Lower leg skin (tissue), 4 donors: ENCODE data around the gene OSBPL2. TPM values are rescaled to one million over a fixed set of nuclear protein-coding genes. Genes with fewer than 3 reads are reported as not detected.

Experiments
- DNase-seq, 2 donors: peaks; one replicate each; pipeline ENCODE4 v3.0.0-alpha.2; 2019; ENCODE audit warnings: low spot score in 2 of 2
- H3K4me3 ChIP-seq: fragments of 200-600 bp; sonication (generic); 2 replicates; pipeline ENCODE4 v1.5.1; 2017; ENCODE audit warnings: mild to moderate bottlenecking, low read depth; ENCODE audit not compliant: poor library complexity, severe bottlenecking
- POLR2A ChIP-seq, 2 donors: fragments of 450-650 bp; IDR thresholded peaks; one replicate each; pipeline ENCODE4 v1.6.1; 2016 to 2017; ENCODE audit warnings: antibody characterized with exemption in 2 of 2, mild to moderate bottlenecking in 1 of 2, moderate library complexity in 1 of 2
- WGBS, 2 donors: methylation state at CpG; one replicate each; pipeline ENCODE4 v1.1.5; 2018; 5-methylcytosine and 5-hydroxymethylcytosine counted together
- intact Hi-C: fragments of 100-400 bp; cut with DNase I; formaldehyde crosslinking; loops from one replicate; pipeline ENCODE4 v1.15.0; 2023; ENCODE audit warnings: low total_unique reads
- total RNA-seq, 4 donors: library from RNA; depleted of rRNA; stranded (reverse); fragments of >200 nt; gene quantifications; one replicate each; pipeline ENCODE4 v1.1.0, GENCODE V29; 2016
- TF ChIP-seq, protein P1 (sequence below), 3 donors: fragments of 450-650 bp; IDR thresholded peaks; one replicate each; pipeline ENCODE4 v1.5.1; 2016; ENCODE audit warnings: antibody characterized with exemption in 3 of 3, mild to moderate bottlenecking in 3 of 3, moderate library complexity in 2 of 3

OSBPL2 gene
- total RNA-seq, 4 donors from 2014 or later: 69.7 to 135 (median 86.0) TPM

DNA sequence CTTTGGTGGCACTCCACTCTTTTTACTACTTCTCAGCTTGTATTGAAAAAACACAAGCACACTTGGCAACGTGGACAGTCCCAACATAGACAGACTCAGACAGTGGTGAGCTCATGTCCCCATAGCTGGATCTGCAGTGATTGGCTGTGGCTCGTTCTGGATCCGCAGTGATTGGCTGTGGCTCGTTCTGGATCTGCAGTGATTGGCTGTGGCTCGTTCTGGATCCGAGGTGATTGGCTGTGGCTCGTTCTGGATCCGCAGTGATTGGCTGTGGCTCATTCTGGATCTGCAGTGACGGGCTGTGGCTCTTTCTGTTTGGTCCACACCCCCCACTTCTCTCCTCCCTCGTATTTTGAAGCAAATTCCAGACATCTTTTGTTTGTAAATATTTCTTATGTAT, 28.0 kb downstream of the OSBPL2 start:
- 89 to 91% methylated on average over 10 of the region's 10 CpGs for WGBS, 2 donors
- no peak overlapping the region for H3K4me3 ChIP-seq
- intact Hi-C loops: no loop called here
- TF ChIP-seq, protein P1, sequence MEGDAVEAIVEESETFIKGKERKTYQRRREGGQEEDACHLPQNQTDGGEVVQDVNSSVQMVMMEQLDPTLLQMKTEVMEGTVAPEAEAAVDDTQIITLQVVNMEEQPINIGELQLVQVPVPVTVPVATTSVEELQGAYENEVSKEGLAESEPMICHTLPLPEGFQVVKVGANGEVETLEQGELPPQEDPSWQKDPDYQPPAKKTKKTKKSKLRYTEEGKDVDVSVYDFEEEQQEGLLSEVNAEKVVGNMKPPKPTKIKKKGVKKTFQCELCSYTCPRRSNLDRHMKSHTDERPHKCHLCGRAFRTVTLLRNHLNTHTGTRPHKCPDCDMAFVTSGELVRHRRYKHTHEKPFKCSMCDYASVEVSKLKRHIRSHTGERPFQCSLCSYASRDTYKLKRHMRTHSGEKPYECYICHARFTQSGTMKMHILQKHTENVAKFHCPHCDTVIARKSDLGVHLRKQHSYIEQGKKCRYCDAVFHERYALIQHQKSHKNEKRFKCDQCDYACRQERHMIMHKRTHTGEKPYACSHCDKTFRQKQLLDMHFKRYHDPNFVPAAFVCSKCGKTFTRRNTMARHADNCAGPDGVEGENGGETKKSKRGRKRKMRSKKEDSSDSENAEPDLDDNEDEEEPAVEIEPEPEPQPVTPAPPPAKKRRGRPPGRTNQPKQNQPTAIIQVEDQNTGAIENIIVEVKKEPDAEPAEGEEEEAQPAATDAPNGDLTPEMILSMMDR (IDR thresholded peaks at IDR 0.05): no peak
- TF ChIP-seq POLR2A (IDR thresholded peaks at IDR 0.05): no peak
- DNase-seq: no peak

DNA sequence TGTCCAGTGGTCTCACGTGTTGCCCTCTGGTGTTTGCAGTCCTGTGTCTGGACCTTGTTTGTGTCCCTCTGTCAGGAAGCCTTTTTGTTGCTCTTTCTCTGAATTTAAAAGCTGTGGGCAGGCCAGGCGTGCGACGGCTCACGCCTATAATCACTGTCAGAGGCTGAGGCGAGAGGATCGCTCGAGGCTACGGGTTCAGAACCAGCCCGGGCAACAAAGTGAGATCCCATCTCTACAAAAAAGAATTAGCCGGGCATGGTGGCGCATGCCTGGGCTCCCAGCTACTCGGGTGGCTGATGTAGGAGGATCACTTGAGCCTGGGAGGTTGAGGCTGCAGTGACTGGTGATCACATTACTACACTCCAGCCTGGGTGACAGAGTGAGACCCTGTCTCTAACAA, 28.5 kb downstream of the OSBPL2 start:
- no peak for DNase-seq
- 62 to 76% methylated on average over 13 of the region's 13 CpGs for WGBS, 2 donors
- H3K4me3 ChIP-seq: no peak overlapping the region
- TF ChIP-seq POLR2A (IDR thresholded peaks at IDR 0.05): no peak
- TF ChIP-seq, protein P1 (IDR thresholded peaks at IDR 0.05): no peak
- intact Hi-C loops: no loop called here

DNA sequence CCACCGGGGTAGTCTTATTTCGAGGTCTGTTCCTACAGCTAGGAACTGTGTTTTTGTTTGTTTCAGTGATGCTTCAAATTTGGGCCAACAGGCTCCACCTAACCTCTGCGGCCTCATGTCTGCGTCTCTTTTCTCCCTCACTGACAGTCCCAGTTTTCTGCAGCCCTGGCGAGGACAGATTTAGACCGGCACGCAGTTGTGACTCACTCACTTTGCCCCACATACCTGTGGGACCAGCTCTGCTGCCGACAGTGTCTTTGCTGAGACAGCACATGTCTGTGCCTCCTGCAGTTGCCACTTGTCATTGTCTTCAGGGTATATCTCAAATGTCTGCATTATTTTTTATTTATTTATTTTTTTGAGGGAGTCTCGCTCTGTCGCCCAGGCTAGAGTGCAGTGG, 29.2 kb downstream of the OSBPL2 start:
- intact Hi-C loops: no loop called here
- 53 to 55% methylated on average over 10 of the region's 10 CpGs for WGBS, 2 donors
- no peak for TF ChIP-seq POLR2A (IDR thresholded peaks at IDR 0.05)
- TF ChIP-seq, protein P1 (IDR thresholded peaks at IDR 0.05): no peak
- no peak overlapping the region for H3K4me3 ChIP-seq
- no peak for DNase-seq

DNA sequence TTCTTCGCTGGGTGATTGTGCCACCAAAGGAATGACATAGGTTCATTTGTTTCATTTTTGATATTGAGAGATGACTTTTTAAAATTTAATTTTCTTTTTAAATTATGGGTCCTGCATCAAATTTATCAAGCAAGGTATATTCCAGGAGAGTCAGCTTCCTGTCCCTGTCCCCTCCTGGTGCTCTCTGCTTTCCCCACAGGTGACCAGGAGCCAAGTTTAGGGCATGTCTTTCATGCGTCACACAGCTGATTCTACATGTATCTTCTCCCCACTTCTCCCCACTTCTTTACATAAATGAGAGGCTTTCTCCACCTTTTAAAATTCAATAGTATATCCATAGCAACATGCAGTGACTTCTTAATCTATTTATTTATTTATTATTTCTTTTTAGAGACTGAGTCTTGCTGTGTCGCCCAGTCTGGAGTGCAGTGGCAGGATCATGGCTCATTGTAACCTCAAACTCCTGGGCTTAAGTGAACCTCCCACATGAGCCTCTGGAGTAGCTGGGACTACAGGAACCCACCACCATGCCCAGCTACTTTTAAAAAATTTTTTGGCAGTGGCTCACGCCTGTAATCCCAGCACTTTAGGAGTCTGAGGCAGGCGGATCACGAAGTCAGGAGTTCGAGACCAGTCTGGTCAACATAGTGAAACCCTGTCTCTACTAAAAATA, 30.0 kb downstream of the OSBPL2 start:
- intact Hi-C loops: no loop called here
- no peak overlapping the region for H3K4me3 ChIP-seq
- 80 to 83% methylated on average over 7 of the region's 7 CpGs for WGBS, 2 donors
- no peak for DNase-seq
- TF ChIP-seq, protein P1 (IDR thresholded peaks at IDR 0.05): no peak
- TF ChIP-seq POLR2A (IDR thresholded peaks at IDR 0.05): no peak

DNA sequence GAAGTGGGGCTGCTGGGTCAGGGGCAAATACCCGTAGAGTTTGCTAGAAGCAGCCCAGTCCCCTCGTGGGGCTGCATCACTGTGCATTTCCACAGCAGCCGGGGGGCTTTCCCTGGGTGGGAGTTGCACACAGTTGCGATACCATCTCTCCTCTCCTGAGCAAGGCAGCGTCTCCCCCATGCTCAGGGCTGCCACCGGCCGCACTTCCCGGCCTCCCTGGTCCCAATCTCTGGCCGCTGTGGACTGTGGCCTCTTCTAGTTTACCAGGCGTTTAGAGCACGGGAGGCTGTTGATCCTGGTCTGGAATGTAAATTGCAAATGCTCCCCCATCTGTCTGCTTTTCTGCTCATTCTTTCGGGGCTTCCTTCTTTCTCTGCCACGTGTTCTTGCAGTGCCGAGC, 31.1 kb downstream of the OSBPL2 start:
- H3K4me3 ChIP-seq: no peak overlapping the region
- TF ChIP-seq, protein P1 (IDR thresholded peaks at IDR 0.05): no peak
- TF ChIP-seq POLR2A (IDR thresholded peaks at IDR 0.05): no peak
- 87 to 94% methylated on average over 14 of the region's 14 CpGs for WGBS, 2 donors
- DNase-seq: no peak
- intact Hi-C loops: no loop called here

DNA sequence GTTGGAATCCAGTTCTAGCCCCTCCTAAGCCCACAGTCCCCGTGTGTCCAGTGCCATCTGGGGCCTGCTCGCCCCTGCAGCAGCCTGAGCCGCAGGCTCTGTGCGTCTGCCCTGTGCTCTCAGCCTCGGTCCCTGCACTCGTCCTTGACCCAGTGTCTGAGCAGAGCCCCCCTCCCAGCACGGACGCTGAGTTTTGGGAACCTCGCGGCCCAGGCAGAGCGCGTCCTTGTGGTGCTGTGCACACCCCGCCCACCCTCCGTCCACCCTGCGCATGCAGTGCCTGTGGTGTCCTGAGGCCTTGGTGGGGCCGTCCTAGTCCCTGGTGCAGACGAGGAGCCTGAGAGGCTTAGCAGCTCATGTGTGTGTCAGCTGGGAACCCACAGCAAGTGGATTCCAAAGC, 31.6 kb downstream of the OSBPL2 start:
- DNase-seq: no peak
- intact Hi-C loops: no loop called here
- 92 to 94% methylated on average over 16 to 17 of the region's 17 CpGs for WGBS, 2 donors
- no peak overlapping the region for H3K4me3 ChIP-seq
- TF ChIP-seq POLR2A (IDR thresholded peaks at IDR 0.05): no peak
- TF ChIP-seq, protein P1 (IDR thresholded peaks at IDR 0.05): no peak
